ENCODE measurements around the gene CLIP1.

Gene CLIP1

GRCh38 chr12:122306407-122306806 lies 116.1 kb downstream of the CLIP1 start:
- TF ChIP-seq, protein P1, sequence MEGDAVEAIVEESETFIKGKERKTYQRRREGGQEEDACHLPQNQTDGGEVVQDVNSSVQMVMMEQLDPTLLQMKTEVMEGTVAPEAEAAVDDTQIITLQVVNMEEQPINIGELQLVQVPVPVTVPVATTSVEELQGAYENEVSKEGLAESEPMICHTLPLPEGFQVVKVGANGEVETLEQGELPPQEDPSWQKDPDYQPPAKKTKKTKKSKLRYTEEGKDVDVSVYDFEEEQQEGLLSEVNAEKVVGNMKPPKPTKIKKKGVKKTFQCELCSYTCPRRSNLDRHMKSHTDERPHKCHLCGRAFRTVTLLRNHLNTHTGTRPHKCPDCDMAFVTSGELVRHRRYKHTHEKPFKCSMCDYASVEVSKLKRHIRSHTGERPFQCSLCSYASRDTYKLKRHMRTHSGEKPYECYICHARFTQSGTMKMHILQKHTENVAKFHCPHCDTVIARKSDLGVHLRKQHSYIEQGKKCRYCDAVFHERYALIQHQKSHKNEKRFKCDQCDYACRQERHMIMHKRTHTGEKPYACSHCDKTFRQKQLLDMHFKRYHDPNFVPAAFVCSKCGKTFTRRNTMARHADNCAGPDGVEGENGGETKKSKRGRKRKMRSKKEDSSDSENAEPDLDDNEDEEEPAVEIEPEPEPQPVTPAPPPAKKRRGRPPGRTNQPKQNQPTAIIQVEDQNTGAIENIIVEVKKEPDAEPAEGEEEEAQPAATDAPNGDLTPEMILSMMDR (IDR thresholded peaks at IDR 0.05; ENCODE audit: insufficient read depth, low read depth, low read length, missing control alignments), result peak; percentile 3
- H3K4me3 ChIP-seq (ENCODE audit: low read depth, low read length), result no peak overlapping the region
- DNase-seq (ENCODE audit: low read depth), result peak; percentile 11

DNA sequence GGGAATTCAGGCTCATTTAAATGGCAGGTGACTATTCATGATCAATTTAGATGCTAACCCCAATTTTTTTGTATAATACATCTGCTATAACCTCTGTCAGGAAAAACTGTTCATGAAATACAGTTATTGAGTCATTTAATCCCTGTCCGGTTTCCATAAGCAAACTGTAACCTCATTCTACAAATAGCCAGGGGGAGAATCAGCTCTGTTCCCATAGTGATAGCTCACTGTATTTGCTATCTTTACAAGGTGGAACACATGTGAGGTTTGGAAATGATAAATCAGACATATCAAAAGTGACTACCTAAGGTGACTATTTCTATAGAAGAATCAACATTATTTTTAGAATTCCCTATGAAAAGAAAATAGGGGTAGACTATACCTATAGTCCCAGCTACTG lies 117.5 kb downstream of the CLIP1 start:
- H3K4me3 ChIP-seq (ENCODE audit: low read depth, low read length), result no peak overlapping the region
- TF ChIP-seq, protein P1 (IDR thresholded peaks at IDR 0.05; ENCODE audit: insufficient read depth, low read depth, low read length, missing control alignments), result no peak
- DNase-seq (ENCODE audit: low read depth), result no peak

- no peak for DNase-seq (ENCODE audit: low read depth)
- TF ChIP-seq, protein P1 (IDR thresholded peaks at IDR 0.05; ENCODE audit: insufficient read depth, low read depth, low read length, missing control alignments), result no peak
- H3K4me3 ChIP-seq (ENCODE audit: low read depth, low read length), result no peak overlapping the region
These were observed 119.4 kb downstream of the CLIP1 start for GRCh38 chr12:122303068-122303467.

DNA sequence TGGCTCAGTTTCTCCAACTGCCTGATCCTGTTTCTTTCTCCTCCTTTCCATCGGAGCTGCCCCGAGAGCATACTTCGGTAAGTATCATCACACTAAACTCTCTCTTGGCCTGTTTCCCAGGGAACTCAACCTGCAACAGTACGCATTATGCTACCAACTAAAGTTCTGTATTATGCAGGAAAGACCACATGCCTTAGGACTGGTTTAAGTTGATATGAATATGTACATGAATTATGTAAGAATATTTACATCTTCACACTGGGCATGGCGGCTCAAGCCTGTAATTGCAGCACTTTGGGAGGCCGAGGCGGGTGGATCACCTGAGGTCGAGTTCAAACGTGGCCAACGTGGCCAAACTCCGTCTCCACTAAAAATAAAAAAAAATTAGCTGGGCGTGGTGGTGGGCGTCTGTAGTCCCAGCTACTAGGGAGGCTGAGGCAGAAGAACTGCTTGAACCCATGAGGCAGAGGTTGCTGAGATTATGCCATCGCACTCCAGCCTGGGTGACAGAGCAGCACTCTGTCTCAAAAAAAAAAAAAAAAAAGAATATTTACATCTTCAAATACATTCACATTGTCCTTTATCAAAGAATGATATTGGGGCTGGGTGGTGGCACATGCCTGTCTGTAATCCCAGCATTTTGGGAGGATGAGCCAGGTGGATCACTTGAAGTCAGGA lies 124.3 kb downstream of the CLIP1 start:
- DNase-seq (ENCODE audit: low read depth), result no peak
- H3K4me3 ChIP-seq (ENCODE audit: low read depth, low read length), result no peak overlapping the region
- TF ChIP-seq, protein P1 (IDR thresholded peaks at IDR 0.05; ENCODE audit: insufficient read depth, low read depth, low read length, missing control alignments), result no peak

DNA sequence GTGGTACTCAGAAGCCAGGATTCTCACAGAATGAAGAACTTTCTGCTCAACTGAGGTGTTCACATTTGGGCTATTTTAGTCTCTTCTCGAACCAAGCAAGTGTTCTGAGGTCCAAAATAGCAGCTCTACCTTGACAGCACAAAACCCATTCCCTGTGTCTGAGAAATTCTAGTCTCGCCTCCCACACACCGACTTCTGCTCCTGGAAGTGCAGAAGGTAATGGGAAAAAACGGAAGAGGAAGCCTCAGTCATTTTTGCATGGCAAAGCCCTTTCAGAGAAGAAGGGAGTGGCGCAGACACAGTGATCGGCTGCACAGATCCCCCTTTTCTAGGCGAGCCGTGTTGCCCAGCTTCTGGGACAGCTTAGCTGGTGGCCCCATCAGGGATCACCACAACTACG lies 125.0 kb downstream of the CLIP1 start:
- H3K4me3 ChIP-seq (ENCODE audit: low read depth, low read length), result no peak overlapping the region
- no peak for DNase-seq (ENCODE audit: low read depth)
- TF ChIP-seq, protein P1 (IDR thresholded peaks at IDR 0.05; ENCODE audit: insufficient read depth, low read depth, low read length, missing control alignments), result no peak

- no peak for DNase-seq (ENCODE audit: low read depth)
- H3K4me3 ChIP-seq (ENCODE audit: low read depth, low read length), result no peak overlapping the region
- TF ChIP-seq, protein P1 (IDR thresholded peaks at IDR 0.05; ENCODE audit: insufficient read depth, low read depth, low read length, missing control alignments), result no peak
These were observed 126.6 kb downstream of the CLIP1 start for GRCh38 chr12:122295877-122296276.

DNA sequence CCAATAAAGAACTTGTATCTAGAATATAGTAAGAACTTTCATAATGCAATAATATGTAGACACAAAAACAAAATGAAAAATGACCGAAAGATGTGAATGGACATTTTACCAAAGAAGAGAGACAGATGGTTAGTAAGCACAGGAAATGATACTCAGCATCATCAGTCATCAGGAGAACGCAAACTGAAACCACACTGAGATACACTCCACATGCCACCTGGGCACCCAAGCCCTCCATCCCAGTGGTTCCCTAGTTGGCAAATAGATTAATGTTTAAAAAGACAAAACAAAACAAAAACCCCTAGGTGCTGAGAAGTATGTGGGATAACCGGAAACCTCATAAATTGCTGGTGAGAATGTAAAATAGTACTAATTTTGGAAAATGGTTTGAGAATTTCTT lies 129.4 kb downstream of the CLIP1 start:
- no peak overlapping the region for H3K4me3 ChIP-seq (ENCODE audit: low read depth, low read length)
- peak; percentile 84 for DNase-seq (ENCODE audit: low read depth)
- TF ChIP-seq, protein P1 (IDR thresholded peaks at IDR 0.05; ENCODE audit: insufficient read depth, low read depth, low read length, missing control alignments), result no peak
